Medulla oblongata (tissue), 1 donor: ENCODE results near the gene ZC3H7B.
"Not testable (repeated sequence)": the region's sequence is repeated elsewhere in the genome, so short reads cannot be mapped to it uniquely, and the experiment has no call there.

Source experiments
- DNase-seq: peaks from one replicate; pipeline ENCODE4 v3.0.0-alpha.2; 2015; ENCODE audit errors: extremely low spot score

The ZC3H7B gene, protein sequence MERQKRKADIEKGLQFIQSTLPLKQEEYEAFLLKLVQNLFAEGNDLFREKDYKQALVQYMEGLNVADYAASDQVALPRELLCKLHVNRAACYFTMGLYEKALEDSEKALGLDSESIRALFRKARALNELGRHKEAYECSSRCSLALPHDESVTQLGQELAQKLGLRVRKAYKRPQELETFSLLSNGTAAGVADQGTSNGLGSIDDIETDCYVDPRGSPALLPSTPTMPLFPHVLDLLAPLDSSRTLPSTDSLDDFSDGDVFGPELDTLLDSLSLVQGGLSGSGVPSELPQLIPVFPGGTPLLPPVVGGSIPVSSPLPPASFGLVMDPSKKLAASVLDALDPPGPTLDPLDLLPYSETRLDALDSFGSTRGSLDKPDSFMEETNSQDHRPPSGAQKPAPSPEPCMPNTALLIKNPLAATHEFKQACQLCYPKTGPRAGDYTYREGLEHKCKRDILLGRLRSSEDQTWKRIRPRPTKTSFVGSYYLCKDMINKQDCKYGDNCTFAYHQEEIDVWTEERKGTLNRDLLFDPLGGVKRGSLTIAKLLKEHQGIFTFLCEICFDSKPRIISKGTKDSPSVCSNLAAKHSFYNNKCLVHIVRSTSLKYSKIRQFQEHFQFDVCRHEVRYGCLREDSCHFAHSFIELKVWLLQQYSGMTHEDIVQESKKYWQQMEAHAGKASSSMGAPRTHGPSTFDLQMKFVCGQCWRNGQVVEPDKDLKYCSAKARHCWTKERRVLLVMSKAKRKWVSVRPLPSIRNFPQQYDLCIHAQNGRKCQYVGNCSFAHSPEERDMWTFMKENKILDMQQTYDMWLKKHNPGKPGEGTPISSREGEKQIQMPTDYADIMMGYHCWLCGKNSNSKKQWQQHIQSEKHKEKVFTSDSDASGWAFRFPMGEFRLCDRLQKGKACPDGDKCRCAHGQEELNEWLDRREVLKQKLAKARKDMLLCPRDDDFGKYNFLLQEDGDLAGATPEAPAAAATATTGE

DNA sequence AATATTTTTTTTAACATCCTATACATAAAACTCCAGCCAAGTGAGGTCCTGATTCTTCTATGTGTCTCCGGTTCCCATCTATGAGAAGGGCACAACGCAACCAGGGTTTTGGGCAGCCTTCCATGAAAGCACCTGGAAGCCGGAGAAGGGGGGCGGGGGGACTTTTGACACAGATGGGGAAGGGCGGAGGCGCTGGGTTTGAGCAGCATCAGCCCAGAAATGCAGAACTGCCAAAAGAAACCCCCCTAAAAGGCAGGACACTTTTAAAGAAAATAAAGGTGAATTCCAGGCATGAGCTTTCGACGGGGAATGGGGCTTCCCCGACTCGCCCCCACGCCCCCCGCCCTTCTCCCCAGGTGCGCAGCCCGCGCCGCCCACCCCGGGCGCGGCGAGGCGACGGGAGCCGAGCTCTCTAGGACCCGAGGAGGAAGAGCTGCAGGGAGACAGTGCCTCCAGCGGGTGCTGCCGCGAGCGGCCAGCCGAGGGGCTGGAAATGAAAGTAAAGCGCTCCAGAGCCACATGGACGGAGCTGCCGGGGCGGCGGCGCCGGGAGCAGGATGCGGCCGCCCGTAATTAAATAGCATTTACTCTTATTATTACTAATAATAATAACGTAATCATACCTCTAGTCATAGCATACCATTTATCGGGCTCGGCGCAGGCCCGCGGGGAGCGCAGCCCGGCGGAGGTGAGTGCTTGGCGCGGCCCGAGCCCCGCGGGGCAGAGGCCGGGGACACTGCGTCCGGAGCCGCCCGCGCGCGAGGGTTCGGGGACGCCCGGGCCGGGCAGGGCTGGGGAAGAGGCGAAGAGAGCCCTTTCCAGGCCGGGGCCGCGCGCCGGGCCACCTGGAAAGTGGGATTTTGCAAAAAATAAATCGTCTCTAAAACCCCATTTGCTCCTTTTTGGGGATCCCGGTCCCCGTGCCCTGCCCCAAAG lies at the start of gene ZC3H7B:
TSS of gene ZC3H7B (plus strand) at position 441 of the 936 bp plus-strand sequence. CDS start 19,136 bp downstream, outside the sequence.
- DNase-seq: peak; percentile 90

GRCh38 chr22:41252365-41252764 lies 49.0 kb upstream of the ZC3H7B start:
- no peak for DNase-seq

- no peak for DNase-seq
Measured at GRCh38 chr22:41254230-41254629, 47.1 kb upstream of the ZC3H7B start.

GRCh38 chr22:41256254-41257253 lies 44.8 kb upstream of the ZC3H7B start:
- no peak for DNase-seq

GRCh38 chr22:41257696-41258095 lies 43.6 kb upstream of the ZC3H7B start:
- no peak for DNase-seq

DNA sequence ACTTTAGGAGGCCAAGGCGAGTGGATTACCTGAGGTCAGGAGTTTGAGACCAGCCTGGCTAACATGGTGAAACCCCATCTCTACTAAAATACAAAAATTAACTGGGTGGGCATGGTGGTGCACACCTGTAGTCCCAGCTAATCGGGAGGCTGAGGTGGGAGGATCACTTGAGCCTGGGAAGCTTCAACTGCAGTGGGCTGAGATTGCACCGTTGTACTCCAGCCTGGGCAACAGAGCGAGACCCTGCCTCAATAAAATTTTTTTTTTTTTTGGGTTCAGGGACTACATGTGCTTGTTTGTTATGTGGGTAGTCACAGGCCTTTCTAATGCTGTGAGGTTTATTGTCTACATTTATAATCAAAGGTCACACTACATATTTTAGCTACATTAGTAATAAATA lies 41.6 kb upstream of the ZC3H7B start:
- not testable (repeated sequence) for DNase-seq

- DNase-seq: no peak
Measured at GRCh38 chr22:41260871-41261270, 40.5 kb upstream of the ZC3H7B start.

- no peak for DNase-seq
Measured at GRCh38 chr22:41261541-41262249, 39.6 kb upstream of the ZC3H7B start.

GRCh38 chr22:41262250-41262765 lies 39.0 kb upstream of the ZC3H7B start:
- DNase-seq: no peak

- DNase-seq: no peak
Measured at GRCh38 chr22:41263704-41264103, 37.6 kb upstream of the ZC3H7B start.

DNA sequence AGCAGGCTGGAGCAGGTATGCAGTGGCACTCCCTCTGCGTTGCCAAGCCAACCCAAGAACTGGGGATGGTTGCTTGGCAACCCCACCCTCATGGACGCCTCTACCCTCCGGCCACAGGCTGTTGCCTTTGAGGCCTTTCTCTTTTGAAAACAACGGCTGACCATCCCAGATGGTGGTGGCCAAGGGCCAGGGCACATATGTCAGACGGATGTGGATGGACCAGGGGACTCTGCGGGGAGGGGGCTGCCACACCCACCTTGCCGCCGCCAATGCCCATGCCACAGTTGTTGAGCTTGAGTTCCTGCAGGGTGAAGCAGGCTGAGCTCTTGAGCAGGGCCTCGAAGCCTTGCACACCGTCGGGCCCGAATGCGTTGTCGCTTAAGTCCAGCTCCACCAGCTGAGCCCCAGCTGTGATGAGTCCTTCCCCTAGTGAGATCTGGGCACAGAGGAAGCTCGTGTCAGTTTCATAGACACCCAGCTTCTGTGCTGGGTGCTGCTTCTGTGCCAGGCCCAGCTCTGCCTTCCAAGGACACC lies 36.9 kb upstream of the ZC3H7B start:
- peak; percentile 78 for DNase-seq

GRCh38 chr22:41267958-41268357 lies 33.4 kb upstream of the ZC3H7B start:
- no peak for DNase-seq

- DNase-seq: no peak
Measured at GRCh38 chr22:41271787-41272186, 29.5 kb upstream of the ZC3H7B start.

GRCh38 chr22:41273128-41273527 lies 28.2 kb upstream of the ZC3H7B start:
- no peak for DNase-seq

DNA sequence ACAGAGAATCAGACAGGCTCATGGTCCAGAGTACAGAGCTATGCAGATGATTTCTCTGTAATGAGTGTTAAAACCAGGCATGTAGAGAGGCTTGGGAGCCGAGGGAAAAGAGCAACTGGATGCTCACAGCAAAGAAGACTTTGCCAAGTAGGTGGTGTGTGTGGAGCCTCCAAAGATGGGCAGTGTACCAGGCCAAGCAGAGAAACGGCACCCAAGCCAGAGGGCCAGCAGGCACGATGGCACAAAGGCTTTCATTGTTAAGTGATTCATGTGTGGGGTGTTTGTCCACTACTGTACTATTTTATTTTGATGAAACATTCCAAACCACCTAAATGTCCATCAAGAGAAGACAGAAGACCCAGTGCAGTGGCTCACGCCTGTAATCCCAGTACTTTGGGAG lies 26.5 kb upstream of the ZC3H7B start:
- DNase-seq: peak; percentile 84

DNA sequence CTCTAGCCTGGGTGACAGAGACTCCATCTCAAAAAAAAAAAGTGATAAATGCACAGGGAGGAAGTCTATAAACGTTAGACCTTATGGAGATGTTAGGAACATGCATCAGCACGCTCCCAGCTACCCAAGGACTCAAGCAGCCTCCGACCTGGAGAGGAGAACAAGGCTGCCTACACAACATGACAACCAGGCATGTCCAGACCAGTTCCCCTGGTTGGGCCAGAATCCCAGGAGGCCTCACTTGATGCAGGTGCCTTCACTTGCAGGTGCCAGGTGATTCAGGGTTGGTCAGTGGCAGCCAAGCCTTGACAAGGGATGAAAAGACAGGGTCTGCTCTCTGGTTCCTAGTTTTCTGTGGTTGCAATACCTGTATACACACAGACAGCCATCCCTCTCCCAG lies 21.3 kb upstream of the ZC3H7B start:
- no peak for DNase-seq

- no peak for DNase-seq
Measured at GRCh38 chr22:41280854-41281253, 20.5 kb upstream of the ZC3H7B start.

DNA sequence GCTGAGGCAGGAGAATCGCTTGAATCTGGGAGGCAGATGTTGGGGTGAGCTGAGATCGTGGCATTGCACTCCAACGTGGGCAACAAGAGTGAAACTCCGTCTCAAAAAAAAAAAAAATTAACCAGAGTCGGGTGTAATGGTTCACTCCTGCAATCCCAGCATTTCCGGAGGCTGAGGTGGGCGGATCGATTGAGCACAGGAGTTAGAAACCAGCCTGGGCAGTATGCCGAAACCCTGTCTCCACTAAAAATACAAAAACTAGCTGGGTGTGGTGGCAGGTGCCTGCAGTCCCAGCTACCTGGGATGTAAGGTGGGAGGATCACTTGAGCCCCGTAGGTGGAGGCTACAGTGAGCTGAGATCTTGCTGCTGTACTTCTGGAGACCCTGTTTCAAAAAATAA lies 16.9 kb upstream of the ZC3H7B start:
- no peak for DNase-seq

GRCh38 chr22:41285441-41285819 lies 15.9 kb upstream of the ZC3H7B start:
- no peak for DNase-seq
